ENCODE data around the gene ATXN10.

- TF ChIP-seq EZH2 (IDR thresholded peaks at IDR 0.05; ENCODE audit: insufficient read depth, poor library complexity, severe bottlenecking) (no peak), EZH2phosphoT487 (IDR thresholded peaks at IDR 0.05; ENCODE audit: insufficient read depth, low read depth) (no peak)
These were observed 40.3 kb upstream of the ATXN10 start for GRCh38 chr22:45631140-45631840.
